NCI-H446 (cell line): ENCODE results near the gene CACNA1S.
A peak's percentile ranks its signal among the peaks of the same experiment; 100 is the strongest.

Source experiments
- DNase-seq, 2 experiments: peaks; one replicate each; lab custom pipeline; 2025; lab: John Stamatoyannopoulos, UW

Gene CACNA1S

GRCh38 chr1:201013991-201014815 is 98.0 kb downstream of the CACNA1S start:
- DNase-seq: no peak

- DNase-seq: no peak
Measured at GRCh38 chr1:201013031-201013485, 99.2 kb downstream of the CACNA1S start.

GRCh38 chr1:201011616-201012015 is 100.6 kb downstream of the CACNA1S start:
- peak; percentile 79 to 87 for DNase-seq

- DNase-seq: peak in 1 of 2 experiments; percentile 30
Measured at GRCh38 chr1:201009962-201010645, 102.1 kb downstream of the CACNA1S start.

GRCh38 chr1:201008666-201009360 is 103.4 kb downstream of the CACNA1S start:
- no peak for DNase-seq

GRCh38 chr1:201007481-201007880 is 104.7 kb downstream of the CACNA1S start:
- no peak for DNase-seq

GRCh38 chr1:201006450-201006849 is 105.8 kb downstream of the CACNA1S start:
- no peak for DNase-seq

DNA sequence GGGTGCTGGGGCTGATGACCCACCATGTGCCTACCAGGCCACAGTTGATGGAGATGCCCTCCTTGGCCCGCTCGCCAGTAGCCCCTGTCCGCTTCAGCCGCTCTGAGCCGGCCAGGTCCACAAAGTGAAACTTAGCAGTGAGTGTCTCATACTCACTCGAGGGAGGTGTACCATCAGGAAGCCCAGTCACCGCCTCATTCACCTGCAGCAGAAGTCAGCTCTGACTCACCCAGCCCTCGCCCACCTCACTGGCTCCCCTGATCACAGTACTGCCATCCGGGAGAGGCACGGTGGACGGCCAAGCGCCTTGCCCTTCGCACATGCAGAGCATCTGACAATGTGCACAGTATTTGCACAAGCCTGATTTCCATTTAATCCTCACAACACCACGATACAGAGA is 107.5 kb downstream of the CACNA1S start:
- DNase-seq: no peak

- no peak for DNase-seq
Measured at GRCh38 chr1:201004154-201004553, 108.1 kb downstream of the CACNA1S start.

- DNase-seq: no peak
Measured at GRCh38 chr1:201002510-201002909, 109.7 kb downstream of the CACNA1S start.

- DNase-seq: no peak
Measured at GRCh38 chr1:201001962-201002361, 110.3 kb downstream of the CACNA1S start.

DNA sequence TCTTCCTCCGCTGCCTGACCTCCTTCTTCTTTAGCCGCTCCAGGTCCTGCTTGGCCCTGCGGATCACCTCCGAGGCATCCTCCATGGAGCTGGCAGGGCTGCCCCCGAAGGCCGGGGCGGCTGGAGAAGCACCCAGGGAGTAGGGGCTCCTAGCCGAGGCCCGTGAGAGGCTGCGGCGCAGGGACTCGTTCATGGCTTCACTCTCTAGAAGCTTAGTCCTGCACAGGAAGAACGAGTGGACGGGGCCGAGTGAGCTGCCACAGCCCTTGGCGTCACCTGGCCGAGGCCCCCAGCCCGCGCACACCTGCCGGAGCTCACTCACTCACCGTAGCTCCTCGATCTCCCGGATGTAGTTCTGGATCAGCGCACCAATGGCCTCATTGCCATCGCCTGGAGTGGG is 111.8 kb downstream of the CACNA1S start:
- DNase-seq: no peak

DNA sequence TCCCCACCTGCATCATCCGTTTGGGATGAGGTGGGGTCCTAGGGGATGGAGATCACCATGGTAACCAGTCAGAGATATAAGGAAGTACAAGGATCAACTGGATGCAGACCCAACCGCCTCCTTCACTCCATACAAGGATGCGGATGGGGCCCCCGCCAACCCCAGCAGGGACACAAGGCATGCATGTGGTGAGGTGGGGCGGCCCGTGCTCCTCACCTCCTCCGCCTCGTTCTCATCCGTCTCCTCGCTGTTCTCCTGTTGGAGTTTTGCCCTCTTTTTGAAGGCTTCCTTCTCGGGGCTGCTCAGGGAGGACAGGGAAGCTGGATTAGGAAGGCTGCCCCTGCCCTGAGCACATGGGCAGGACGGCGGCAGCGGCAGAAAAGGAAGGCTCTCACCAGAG is 112.6 kb downstream of the CACNA1S start:
- DNase-seq: no peak

DNA sequence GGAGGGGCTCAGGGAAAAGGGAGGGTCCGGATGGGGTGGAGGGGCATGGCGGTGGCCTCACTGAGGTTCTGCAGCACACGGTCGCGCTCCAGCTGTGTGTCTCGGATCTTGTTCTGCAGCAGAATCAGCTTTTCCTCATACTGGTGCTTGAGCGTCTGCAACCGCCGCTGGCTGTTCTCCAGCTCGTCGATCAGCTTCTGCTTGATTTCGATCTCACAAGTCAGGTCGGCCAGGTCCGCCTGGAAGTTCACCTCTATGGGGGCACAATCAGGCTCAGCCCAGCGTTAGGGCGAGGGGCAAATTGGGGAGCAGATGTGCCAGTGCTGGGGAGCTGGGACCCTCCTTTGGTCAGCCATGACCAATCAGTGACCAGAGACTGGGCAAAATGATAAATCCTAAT is 113.9 kb downstream of the CACNA1S start:
- no peak for DNase-seq

GRCh38 chr1:200992382-200993048 is 119.7 kb downstream of the CACNA1S start:
- no peak for DNase-seq

DNA sequence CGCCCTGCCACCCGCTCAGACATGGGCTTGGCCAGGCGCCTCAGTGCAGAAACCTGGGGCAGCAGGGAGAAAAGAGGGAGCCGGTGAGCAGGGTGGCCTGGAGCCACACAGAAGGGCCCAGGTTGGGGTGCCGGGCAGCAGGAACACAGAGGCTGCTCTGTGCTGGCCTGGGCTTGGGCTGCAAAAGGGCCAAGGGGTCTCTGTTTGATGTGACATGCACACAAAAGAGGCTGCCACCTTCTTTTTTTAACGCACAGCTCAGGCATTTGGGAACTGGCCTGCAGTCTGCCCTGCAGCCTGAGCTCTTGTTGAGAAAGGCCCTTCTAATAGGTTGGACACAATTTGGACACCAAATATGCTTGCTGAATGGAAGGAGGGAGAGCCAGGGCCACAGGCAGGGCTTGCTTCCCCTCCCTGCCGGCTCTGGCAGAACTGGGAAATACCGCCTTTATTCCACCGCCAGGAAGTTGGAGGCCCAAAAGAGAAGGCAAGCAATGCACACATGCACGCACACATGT is 121.1 kb downstream of the CACNA1S start:
- DNase-seq: no peak

- DNase-seq: no peak
Measured at GRCh38 chr1:200990114-200990513, 122.1 kb downstream of the CACNA1S start.
